Measurements from ENCODE around the gene FGF1.
A peak's percentile ranks its signal among the peaks of the same experiment; 100 is the strongest.

Gene FGF1

DNA sequence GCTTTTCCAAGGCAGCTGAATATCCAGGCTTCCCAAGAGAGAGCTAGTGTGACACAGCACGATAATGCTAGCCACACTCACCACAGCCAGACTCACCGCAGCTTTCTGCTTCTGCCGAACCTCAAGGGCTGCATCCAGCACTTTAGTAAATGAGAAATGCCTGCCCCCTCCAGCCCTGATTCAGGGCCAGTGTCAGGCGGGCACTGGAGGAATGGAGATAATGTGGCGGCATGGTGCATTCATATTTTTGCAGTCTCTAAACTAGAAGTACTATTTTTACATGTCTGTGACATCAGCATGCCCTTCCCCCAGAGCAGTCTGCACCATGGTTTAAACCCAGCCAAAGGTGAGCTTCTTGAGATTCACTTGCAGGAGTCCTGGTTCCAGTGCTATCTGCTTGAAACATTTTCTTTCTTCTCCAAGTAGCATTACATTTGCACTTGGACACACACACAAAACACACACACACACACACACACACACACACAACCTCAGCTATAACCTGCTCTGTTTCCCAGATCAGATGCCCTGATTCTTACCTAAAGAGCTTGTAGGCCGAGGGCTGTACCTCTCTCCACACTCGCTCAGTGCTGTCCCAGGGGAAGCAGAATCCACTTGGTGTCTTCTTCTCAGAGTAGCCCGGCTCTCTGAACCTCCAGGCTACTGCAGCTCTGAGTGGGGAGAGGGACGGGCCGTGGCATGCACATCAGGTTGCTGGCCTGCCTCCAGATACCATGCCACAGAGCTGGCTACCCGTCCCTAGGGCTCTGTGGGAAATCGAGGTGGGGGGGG is at the start of gene FGF1:
Gene FGF1, minus strand, starts transcription at position 673 of the 792 bp plus-strand sequence. CDS start 71,963 bp downstream, outside the sequence.
- DNase-seq = no peak

- DNase-seq = no peak
Measured at GRCh38 chr5:142727735-142728047, 41.8 kb upstream of the FGF1 start.

DNA sequence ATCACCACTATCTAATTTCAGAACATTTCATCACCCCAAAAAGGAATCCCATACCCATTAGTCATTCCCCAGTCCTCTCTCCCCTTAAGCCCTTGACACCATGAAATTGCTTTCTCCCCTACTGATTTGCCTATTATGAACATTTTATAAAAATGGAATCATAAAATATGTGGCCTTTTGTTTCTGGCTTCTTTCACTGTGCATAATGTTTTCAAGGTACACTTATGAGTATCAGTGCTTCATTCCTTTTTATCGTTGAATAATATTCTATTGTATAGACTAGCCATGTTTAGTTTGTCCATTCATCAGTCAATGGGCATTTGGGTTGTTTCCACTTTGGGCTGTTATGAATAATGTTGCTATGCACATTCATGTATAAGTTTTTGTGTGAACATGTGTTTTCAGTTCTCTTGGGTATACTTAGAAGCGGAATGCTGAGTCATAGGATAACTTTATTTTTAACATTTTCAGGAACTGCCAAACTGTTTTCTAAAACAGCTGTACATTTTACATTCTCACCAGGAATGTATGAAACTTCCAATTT is 40.4 kb upstream of the FGF1 start:
- no peak for DNase-seq

DNA sequence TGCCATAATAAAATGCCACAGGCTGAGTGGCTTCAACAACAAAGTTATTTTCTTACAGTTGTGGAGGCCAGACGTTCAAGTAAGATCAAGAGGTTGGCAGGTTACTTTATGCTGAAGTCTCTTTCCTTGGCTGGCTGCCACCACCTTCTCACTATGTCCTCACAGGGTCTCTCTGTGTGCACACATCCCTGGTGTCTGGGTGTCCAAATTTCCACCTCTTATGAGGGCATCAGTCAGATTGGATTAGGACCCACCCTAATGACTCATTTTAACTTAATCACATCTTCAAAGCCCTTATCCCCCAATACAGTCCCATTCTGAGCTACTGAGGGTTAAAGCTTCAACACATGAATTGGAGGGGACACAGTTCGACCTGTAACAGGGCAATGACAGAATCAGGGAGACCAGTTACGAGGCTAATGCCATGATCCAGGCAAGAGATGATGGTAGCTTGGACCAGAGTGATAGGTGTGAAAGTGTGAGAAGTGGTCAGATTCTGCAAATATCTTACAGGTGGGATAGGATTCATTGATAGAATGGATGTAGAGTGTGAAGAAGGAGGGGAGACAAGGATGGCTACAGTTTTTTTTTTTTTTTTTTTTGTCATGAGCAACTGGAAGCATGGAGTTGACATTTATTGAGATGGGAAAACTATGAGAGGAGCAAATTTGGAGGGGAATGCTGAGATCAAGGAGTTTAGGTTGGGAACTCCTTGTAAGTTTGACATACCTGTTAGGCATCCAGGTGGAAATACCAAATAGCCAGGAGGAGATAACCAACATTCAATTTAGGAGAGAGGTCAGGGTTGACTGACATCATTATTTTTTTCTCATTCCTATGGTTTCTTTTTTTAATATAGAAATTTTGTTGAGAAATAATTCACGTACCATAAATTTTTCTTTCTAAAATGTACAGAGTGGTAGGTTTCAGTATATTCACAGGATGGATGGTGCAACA is 39.6 kb upstream of the FGF1 start:
- DNase-seq = no peak

- DNase-seq = no peak
Measured at GRCh38 chr5:142724821-142725220, 38.9 kb upstream of the FGF1 start.

DNA sequence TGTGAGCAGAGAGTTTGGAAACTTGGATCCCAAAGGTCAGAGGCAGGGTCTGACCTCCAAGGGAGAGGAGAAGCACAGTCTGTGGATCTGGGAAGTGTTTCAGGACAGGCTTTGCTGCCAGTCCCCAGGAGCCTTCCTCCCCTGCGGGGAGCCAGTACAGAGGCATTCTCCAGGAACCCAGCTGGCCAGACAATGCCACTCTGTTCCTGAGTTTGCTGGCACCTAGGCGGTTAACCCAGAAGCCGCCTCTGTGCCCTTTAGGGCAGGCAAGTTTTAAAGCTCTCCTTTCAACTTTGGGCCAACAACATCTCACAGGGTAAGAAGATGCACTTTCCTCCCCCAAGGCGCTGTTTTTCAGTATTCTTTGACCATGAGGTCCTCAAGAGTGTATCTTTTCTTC is 37.0 kb upstream of the FGF1 start:
- no peak for DNase-seq

DNA sequence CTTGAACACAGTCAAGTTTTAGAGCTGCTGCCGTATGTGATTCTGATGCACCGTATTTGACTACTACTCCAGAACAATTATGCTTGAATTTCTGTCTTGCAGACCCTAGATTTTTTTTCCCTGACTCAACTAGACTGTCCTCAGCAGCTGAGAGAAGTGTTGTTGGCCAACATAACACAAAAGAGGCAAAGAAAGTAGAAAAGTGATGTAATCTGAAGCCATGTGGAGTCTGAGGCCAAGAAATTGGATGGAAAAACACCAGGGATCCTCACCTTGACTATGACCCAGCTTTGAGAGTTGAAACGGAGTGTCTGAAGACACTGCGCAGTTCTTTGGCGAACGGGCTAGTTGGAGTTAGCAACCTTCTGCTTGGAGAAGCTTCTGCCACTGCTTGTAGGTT is 36.3 kb upstream of the FGF1 start:
- no peak for DNase-seq

DNA sequence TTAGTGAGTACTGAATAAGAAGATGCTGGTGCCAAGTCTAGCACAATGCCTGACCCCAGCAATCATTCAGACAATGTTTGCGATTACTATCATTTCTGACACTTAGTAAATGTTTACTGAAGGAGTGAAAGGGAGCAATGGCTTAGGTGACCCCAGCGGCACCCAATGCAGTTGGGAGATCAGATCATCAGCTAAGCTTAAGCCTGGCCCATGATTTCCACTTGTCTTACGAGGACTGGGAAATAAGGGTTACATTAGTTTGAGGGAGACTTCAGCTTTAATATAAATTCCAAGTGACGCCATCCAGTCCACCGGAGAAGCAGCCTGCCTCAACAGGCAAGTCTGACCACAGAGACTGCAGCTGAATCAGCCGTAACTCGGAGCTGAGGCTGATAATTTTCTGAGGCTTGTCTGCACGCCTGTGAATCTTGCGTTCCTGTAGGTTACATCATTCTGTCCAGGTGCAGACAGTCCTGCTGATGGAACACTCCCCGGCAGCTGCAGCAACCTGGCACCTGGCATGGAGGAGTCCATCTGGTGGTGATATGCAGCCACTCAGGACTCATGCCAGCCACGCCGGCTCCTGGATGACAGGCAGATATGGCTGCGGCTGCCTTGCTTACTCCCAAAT is 34.9 kb upstream of the FGF1 start:
- no peak for DNase-seq

GRCh38 chr5:142719836-142720370 is 34.0 kb upstream of the FGF1 start:
- no peak for DNase-seq

- no peak for DNase-seq
Measured at GRCh38 chr5:142717582-142718215, 31.8 kb upstream of the FGF1 start.

GRCh38 chr5:142716963-142717362 is 31.1 kb upstream of the FGF1 start:
- DNase-seq = peak; percentile 37

GRCh38 chr5:142715291-142715690 is 29.4 kb upstream of the FGF1 start:
- no peak for DNase-seq

DNA sequence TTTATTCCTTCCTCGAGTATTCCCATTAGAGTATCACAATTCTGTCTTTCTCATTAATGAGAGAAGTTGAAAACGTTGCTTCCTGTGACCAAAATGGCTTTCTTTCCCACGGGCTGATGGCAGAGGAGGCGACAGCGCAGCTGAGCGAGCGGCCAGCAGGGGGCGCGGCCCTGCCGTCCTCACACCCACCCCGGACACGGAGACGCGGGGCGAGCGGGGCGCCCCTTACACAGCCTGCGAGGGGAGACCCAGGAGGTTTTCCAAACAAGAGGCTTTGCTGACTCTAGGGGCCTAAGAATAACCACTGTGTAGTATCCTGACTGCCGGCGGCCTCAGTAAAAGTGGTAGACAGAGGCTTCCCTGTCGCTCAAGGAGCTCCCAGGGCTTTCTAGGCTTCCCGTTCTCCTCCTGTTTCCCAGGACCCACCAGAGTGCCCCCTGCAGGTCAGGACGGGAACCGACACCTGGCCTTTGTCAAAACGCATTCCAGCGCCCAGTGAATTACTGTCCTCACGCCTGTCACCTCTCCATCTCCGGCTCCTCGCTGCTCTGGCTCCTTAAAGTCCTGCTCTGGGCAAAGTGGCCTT is 27.3 kb upstream of the FGF1 start:
- DNase-seq = peak; percentile 90

DNA sequence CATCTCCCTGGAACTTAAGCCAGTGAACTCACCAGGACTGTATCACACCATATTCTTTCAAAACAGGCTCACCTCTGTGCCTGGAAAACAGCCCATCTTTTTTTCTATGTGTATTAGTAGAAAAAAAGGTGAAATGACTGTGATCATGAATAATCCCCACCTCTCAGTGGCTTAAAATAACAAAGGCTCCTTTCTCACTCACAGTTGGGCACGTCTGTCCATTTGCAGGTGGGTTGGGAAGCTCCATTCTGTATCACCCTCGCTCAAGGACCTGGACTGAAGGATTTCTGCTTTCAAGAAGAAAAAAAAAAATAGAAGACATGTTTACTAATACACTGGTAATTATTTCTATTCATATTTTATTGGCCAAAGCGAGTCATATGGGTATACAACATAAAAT is 17.3 kb upstream of the FGF1 start:
- no peak for DNase-seq

DNA sequence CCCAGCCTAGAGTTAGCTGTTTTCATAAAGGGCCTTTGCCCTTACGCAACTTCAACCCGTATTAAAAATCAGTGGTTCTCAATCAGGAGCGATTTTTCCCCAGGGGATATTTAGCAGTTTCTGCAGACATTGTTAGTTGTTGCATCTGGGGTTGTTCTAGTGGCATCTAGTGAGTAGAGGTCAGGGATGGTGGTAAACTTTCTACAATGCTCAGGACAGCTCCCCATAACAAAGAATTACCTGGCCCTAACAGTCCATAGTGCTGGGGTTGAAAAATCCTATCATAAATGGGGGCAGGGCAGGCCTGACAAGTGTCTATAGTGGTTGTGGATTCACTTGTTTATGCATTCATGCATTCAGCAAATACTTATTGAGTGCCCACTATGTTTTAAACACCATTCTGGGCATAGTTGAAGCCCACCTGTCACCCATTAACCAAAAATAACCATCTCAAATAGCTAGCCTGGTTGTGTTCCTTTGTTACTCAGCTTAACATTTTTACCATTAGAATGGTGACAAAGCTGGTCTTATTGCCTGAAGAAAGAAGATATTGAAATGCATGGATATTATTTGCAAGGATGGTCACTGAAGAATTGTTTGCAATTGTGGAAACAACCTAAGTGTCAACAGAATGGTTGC is 15.9 kb upstream of the FGF1 start:
- no peak for DNase-seq

- DNase-seq = no peak
Measured at GRCh38 chr5:142700566-142700965, 14.7 kb upstream of the FGF1 start.

DNA sequence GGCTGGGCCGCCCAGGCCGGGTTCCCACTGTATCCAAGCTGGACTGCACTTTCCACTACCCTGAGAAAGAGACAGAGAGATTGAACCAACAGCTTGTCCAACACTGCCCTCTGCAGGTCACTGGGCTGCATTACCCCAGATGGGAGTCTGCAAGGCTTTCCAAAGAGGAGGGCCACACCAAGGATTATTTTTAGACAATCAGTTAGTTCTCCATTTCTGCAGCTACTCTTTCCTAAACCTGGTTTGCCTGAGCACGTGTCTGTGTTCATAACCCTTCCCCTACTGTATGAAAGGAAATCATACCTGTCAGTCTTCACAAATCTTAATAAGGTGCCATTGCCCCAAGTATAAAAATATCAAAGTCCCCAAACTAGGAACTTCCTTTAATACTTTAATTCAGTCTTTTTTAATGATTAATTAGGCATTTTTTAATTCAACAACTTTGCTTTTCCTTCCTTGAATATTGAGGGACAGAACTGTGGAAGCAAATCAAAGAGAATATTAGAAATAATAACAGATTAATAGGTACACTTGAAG is 13.4 kb upstream of the FGF1 start:
- DNase-seq = peak; percentile 83

- no peak for DNase-seq
Measured at GRCh38 chr5:142698447-142699183, 12.7 kb upstream of the FGF1 start.

GRCh38 chr5:142697356-142698255 is 11.7 kb upstream of the FGF1 start:
- peak; percentile 7 for DNase-seq

Data from stimulated activated CD4-positive, alpha-beta T cell treated with anti-CD3 and anti-CD28 coated beads, Interleukin-15, amount 100 ng/mL, for 24 hours (primary cell).